ENCODE results near the gene DAPP1. TPM values are rescaled to one million over a fixed set of nuclear protein-coding genes. Genes with fewer than 3 reads are reported as not detected.
A peak's percentile ranks its signal among the peaks of the same experiment; 100 is the strongest.

The DAPP1 gene
- total and polyA plus RNA-seq, 8 donors = 0.45 to 72.4 (median 8.5) TPM

DNA sequence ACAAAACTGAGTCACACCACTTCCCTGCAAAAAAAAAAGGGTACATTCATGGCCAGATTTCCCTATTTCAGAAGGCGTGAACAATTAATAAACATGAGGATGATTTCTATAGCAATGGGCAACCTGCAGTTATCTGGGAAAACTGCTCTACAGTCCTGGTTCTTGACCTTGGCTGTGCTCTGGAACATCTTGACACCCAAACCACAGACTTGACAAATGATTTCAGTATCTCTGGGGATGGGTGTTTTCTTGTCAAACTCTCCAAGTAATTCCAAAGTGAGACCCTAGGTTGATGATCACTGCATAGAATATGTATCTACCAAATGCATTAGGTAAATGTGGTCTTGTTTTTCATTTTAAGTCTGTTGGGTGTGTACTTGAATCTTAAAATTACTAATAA is 2.0 kb downstream of the DAPP1 start:
- Histone ChIP-seq H3K27ac (no peak overlapping the region), H3K36me3 (no peaks in the 10 kb centered on the region), H3K4me3 (peak overlapping the region in 1 of 4 donors; percentile 42), H3K4me1 (peaks cover 5 to 39% (median 6%) of the 10 kb centered on the region in 4 donors), H3K9me3 (no peaks in the 10 kb centered on the region), H3K27me3 (no peaks in the 10 kb centered on the region)
- DNase-seq = no peak
- TF ChIP-seq POLR2A (IDR thresholded peaks at IDR 0.05) = no peak
- no peak for TF ChIP-seq POLR2AphosphoS5 (IDR thresholded peaks at IDR 0.05)
- no peak for TF ChIP-seq EP300 (IDR thresholded peaks at IDR 0.05)
- TF ChIP-seq, protein P1, sequence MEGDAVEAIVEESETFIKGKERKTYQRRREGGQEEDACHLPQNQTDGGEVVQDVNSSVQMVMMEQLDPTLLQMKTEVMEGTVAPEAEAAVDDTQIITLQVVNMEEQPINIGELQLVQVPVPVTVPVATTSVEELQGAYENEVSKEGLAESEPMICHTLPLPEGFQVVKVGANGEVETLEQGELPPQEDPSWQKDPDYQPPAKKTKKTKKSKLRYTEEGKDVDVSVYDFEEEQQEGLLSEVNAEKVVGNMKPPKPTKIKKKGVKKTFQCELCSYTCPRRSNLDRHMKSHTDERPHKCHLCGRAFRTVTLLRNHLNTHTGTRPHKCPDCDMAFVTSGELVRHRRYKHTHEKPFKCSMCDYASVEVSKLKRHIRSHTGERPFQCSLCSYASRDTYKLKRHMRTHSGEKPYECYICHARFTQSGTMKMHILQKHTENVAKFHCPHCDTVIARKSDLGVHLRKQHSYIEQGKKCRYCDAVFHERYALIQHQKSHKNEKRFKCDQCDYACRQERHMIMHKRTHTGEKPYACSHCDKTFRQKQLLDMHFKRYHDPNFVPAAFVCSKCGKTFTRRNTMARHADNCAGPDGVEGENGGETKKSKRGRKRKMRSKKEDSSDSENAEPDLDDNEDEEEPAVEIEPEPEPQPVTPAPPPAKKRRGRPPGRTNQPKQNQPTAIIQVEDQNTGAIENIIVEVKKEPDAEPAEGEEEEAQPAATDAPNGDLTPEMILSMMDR (IDR thresholded peaks at IDR 0.05) = no peak
- intact Hi-C loops (cut with DNase I; ENCODE audit: low total_unique reads) = no loop called here
- 79 to 97% (median 96%) methylated on average over 1 of the region's 1 CpG for WGBS, 5 donors

- intact Hi-C loops (cut with DNase I; ENCODE audit: low total_unique reads) = no loop called here
- WGBS, 5 donors = 66 to 81% (median 71%) methylated on average over 4 of the region's 4 CpGs
- DNase-seq = peak in 1 of 2 donors; percentile 13
- Histone ChIP-seq H3K27me3 (no peaks in the 10 kb centered on the region), H3K27ac (peak overlapping the region in 1 of 5 donors; percentile 38), H3K9me3 (no peaks in the 10 kb centered on the region), H3K4me3 (no peak overlapping the region), H3K4me1 (peaks cover 0 to 15% (median 0%) of the 10 kb centered on the region in 4 donors), H3K36me3 (no peaks in the 10 kb centered on the region)
- TF ChIP-seq POLR2A (IDR thresholded peaks at IDR 0.05) (no peak), EP300 (IDR thresholded peaks at IDR 0.05) (no peak), POLR2AphosphoS5 (IDR thresholded peaks at IDR 0.05) (no peak)
- TF ChIP-seq, protein P1 (IDR thresholded peaks at IDR 0.05) = no peak
Measured at GRCh38 chr4:99821918-99822503, 5.4 kb downstream of the DAPP1 start.

GRCh38 chr4:99822734-99823133 is 6.1 kb downstream of the DAPP1 start:
- TF ChIP-seq POLR2AphosphoS5 (IDR thresholded peaks at IDR 0.05) (no peak), EP300 (IDR thresholded peaks at IDR 0.05) (no peak), POLR2A (IDR thresholded peaks at IDR 0.05) (no peak)
- TF ChIP-seq, protein P1 (IDR thresholded peaks at IDR 0.05) = no peak
- Histone ChIP-seq H3K4me3 (no peak overlapping the region), H3K4me1 (peaks cover 0 to 10% (median 0%) of the 10 kb centered on the region in 4 donors), H3K27me3 (no peaks in the 10 kb centered on the region), H3K9me3 (no peaks in the 10 kb centered on the region), H3K27ac (peak overlapping the region in 1 of 5 donors; percentile 38), H3K36me3 (no peaks in the 10 kb centered on the region)
- 83 to 87% (median 86%) methylated on average over 3 of the region's 3 CpGs for WGBS, 5 donors
- intact Hi-C loops (cut with DNase I; ENCODE audit: low total_unique reads) = no loop called here
- DNase-seq = no peak

DNA sequence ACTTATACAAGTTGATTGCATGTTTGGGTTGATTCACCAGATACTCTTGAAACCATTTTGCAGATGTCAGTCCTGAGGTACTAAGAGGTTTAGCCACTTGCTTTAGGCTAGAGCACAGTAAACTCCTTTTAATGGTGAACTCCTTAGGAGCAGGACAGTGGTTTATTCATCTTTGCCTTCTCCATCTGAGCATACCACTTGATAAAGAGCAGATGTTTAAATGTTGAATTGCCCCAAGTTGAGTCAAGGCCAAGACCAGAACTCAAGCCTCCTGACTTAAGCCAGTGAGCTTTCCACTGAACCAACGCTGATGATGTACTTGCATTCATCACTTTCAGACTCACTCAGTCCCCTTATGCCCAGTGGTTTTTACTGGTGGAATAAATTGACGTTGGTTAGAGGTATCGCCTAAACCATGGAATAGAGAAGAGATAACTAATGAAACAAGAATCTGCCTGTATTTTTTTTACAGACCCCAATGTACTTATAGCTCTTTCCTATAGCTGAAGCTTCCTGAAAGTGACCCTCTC is 7.5 kb downstream of the DAPP1 start:
- DNase-seq = no peak
- TF ChIP-seq, protein P1 (IDR thresholded peaks at IDR 0.05) = no peak
- no peak for TF ChIP-seq EP300 (IDR thresholded peaks at IDR 0.05)
- TF ChIP-seq POLR2A (IDR thresholded peaks at IDR 0.05) = no peak
- Histone ChIP-seq H3K9me3 (no peaks in the 10 kb centered on the region), H3K4me1 (no peaks in the 10 kb centered on the region), H3K27me3 (no peaks in the 10 kb centered on the region), H3K4me3 (no peak overlapping the region), H3K36me3 (no peaks in the 10 kb centered on the region), H3K27ac (no peak overlapping the region)
- intact Hi-C loops (cut with DNase I; ENCODE audit: low total_unique reads) = no loop called here
- 83 to 90% (median 89%) methylated on average over 3 of the region's 3 CpGs for WGBS, 5 donors
